Hindlimb muscle (tissue), 1 donor: ENCODE data around the gene LMAN1L. TPM values are rescaled to one million over a fixed set of nuclear protein-coding genes. Genes with fewer than 3 reads are reported as not detected.

ENCODE experiments used
- DNase-seq: peaks from one replicate; pipeline ENCODE4 v3.0.0-alpha.2; 2013
- polyA plus RNA-seq: library from polyadenylated mRNA; unstranded; fragments of 120-200 nt; gene quantifications from one replicate; pipeline ENCODE4 v1.2.1, GENCODE V29; 2013; ENCODE audit not compliant: insufficient read length

LMAN1L gene
- polyA plus RNA-seq, 1 donor = not detected

GRCh38 chr15:74794248-74794969 lies 18.2 kb upstream of the LMAN1L start:
- no peak for DNase-seq

GRCh38 chr15:74794970-74795349 lies 17.7 kb upstream of the LMAN1L start:
- no peak for DNase-seq

- DNase-seq = no peak
Observed at GRCh38 chr15:74795966-74796625, 16.5 kb upstream of the LMAN1L start.

- DNase-seq = no peak
Observed at GRCh38 chr15:74798388-74799254, 14.0 kb upstream of the LMAN1L start.

GRCh38 chr15:74799255-74799855 lies 13.3 kb upstream of the LMAN1L start:
- DNase-seq = no peak

- DNase-seq = no peak
Observed at GRCh38 chr15:74799856-74800558, 12.6 kb upstream of the LMAN1L start.

- DNase-seq = no peak
Observed at GRCh38 chr15:74800559-74801094, 12.0 kb upstream of the LMAN1L start.

- DNase-seq = no peak
Observed at GRCh38 chr15:74801311-74801997, 11.2 kb upstream of the LMAN1L start.

GRCh38 chr15:74802290-74802689 lies 10.3 kb upstream of the LMAN1L start:
- DNase-seq = no peak

- DNase-seq = no peak
Observed at GRCh38 chr15:74802862-74803447, 9.7 kb upstream of the LMAN1L start.

GRCh38 chr15:74804935-74805334 lies 7.7 kb upstream of the LMAN1L start:
- DNase-seq = no peak

GRCh38 chr15:74807282-74807681 lies 5.4 kb upstream of the LMAN1L start:
- no peak for DNase-seq

GRCh38 chr15:74808078-74808839 lies 4.4 kb upstream of the LMAN1L start:
- DNase-seq = no peak

GRCh38 chr15:74808840-74809229 lies 3.8 kb upstream of the LMAN1L start:
- DNase-seq = no peak

GRCh38 chr15:74809242-74809641 lies 3.4 kb upstream of the LMAN1L start:
- no peak for DNase-seq

GRCh38 chr15:74809956-74810355 lies 2.7 kb upstream of the LMAN1L start:
- DNase-seq = no peak

GRCh38 chr15:74815121-74815934 lies 2.7 kb downstream of the LMAN1L start:
- DNase-seq = no peak

- no peak for DNase-seq
Observed at GRCh38 chr15:74815961-74816360, 3.3 kb downstream of the LMAN1L start.
